Measurements from ENCODE around the gene PHACTR3.

Gene PHACTR3

GRCh38 chr20:59696476-59696875 lies 92.1 kb downstream of the PHACTR3 start:
- no peak for DNase-seq (ENCODE audit: low read depth)

DNA sequence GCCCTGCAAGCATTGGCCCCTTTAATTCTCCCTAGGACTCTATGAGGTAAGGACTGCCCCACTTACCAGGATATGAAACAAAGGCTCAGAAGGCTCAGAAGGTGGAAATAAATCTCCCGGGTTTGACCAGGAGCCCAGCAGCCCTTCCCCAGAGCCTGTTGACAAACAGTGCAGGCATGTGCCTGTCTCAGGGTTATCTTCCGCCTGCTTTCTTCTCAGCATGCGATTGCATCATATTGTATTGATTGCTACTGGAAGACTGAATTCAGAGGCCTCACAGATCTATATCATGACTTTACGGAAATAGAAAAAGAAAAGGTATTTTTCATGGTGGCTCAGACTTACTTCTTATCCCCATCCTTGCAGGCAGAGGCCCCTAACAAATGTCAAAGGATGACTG lies 92.7 kb downstream of the PHACTR3 start:
- DNase-seq (ENCODE audit: low read depth): no peak

DNA sequence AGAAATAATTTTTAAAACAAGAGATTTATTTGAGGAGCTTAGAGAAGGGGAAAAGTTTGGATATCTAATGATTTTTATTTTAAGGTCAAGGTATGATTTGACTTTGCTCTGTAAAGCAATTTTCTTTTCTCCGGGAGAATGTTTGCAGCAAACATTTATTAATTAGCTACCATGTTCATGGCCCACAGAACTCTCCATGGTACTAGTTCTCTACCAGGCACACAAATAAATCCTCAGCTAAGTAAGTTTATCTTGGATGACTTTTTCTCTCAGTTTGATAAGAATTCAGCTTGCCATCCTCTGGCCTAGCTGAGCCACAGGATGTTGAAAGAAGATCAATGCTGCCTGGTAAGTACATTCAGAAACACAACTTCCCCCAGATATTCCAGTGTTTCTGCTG lies 94.3 kb downstream of the PHACTR3 start:
- DNase-seq (ENCODE audit: low read depth): no peak

DNA sequence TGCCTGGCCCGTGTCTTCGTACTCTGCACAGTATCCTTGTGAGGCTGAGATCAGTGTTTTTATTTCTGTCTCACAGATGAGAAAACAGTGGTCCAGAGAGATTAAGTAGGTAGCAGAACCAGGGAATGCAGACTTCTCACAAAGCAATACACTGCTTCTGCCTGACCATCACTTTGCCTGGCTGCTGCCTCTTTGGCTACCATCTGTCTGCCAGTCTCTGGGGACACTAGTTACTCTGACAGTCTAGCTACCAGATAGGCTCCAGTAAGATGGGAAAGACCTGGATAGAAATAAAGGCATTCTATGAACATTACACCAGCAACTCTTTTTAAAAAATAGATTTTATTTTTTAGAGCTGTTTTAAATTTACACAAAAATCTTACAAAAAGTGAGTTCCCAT lies 96.9 kb downstream of the PHACTR3 start:
- no peak for DNase-seq (ENCODE audit: low read depth)

DNA sequence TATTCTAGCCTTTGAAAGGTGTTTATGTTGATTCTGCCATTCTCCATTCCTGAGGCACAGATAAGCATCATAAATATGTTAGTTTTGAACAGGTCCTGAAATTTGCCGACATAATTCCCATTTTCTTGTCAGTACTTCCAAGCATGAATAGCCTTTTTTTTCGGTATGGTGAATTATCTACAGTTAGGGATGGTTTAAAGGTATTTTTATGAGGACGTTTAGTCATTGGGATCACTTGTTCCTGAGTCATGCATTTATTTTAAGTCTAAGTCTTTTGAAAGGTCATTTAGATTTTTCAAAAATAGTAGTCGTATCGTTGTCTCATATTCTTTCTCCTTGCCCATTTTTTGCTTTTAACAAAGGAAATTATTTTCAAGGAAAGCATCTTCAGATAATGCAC lies 98.7 kb downstream of the PHACTR3 start:
- DNase-seq (ENCODE audit: low read depth): no peak

DNA sequence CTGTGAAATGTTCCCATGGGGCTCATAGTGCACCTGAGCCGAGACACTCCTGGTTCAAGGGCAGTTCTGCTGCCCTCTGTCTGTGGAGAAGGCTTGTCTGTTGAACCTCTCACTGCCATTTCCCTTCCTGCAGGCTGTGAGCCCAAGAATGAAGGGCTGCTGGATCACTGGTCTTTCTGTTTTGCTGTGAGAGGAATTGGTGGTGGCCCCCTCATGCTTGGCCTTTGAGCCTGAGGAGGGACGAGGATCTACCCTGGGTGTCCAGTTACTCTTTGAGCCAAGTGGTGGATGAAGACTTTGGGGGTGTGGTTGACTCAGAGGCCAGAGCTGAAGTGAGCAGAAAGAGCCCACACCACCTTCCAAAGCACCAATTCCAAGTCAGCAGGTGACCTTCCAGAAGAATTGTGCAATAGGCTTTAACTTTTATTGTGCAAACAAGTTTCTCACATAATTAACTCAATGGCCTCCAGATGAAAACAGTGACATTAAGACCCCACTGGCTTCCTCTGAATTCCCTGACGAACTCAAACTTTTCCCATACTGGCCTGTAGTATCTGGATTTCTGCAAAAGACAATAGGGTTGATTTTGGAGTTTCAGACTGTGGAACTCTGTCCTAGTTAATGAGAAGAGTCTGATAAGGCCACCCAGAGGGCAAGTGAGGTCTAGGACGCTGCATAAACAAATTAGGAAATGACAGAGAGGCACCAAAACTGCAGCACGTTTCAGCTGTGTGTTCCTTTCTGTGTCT lies 101.5 kb downstream of the PHACTR3 start:
- DNase-seq (ENCODE audit: low read depth): no peak

- DNase-seq (ENCODE audit: low read depth): no peak
These were observed 102.0 kb downstream of the PHACTR3 start for GRCh38 chr20:59706400-59706693.

- DNase-seq (ENCODE audit: low read depth): no peak
These were observed 104.0 kb downstream of the PHACTR3 start for GRCh38 chr20:59708326-59708725.

GRCh38 chr20:59709636-59710035 lies 105.3 kb downstream of the PHACTR3 start:
- DNase-seq (ENCODE audit: low read depth): no peak

DNA sequence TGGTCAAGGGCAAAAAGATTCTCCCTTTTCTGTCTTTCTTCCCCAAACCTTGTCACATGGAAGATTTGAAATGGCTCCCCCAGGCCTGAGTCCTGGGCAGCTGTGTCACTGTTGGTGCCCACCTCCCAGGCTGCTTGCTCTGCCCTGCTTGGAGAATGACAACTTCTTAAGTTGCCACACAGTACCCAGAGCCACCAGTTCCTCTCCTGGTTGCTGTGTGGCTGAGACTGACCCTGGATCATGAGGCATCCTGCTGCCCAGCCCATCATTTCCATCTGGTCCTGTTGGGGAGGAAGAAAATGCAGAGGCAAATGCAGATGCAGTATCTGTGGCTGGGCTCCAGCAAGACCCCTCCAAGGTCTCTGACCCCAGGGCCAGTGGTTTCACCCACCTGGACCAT lies 113.7 kb downstream of the PHACTR3 start:
- DNase-seq (ENCODE audit: low read depth): no peak

GRCh38 chr20:59718751-59719150 lies 114.4 kb downstream of the PHACTR3 start:
- DNase-seq (ENCODE audit: low read depth): no peak

DNA sequence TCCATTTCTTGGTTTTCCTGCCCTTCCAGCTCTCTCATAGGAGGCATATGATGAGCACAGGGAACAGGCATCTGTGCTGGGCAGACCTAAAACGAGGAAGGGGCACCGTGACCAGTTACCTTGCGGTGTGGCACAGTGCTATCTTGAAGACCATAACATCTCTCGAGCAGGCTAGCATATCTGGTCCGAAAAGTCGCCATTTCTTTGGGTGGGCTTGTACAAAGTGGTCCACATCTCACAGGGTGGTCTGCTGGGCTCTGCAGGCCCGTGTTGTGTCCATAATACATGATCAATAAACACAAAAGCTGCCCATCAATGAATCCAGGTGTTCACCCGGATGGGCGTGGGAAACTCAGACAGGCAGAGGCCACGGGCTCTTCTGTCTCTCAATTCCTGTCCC lies 115.7 kb downstream of the PHACTR3 start:
- no peak for DNase-seq (ENCODE audit: low read depth)

- no peak for DNase-seq (ENCODE audit: low read depth)
These were observed 117.0 kb downstream of the PHACTR3 start for GRCh38 chr20:59721386-59721785.

- no peak for DNase-seq (ENCODE audit: low read depth)
These were observed 118.8 kb downstream of the PHACTR3 start for GRCh38 chr20:59723108-59723500.

DNA sequence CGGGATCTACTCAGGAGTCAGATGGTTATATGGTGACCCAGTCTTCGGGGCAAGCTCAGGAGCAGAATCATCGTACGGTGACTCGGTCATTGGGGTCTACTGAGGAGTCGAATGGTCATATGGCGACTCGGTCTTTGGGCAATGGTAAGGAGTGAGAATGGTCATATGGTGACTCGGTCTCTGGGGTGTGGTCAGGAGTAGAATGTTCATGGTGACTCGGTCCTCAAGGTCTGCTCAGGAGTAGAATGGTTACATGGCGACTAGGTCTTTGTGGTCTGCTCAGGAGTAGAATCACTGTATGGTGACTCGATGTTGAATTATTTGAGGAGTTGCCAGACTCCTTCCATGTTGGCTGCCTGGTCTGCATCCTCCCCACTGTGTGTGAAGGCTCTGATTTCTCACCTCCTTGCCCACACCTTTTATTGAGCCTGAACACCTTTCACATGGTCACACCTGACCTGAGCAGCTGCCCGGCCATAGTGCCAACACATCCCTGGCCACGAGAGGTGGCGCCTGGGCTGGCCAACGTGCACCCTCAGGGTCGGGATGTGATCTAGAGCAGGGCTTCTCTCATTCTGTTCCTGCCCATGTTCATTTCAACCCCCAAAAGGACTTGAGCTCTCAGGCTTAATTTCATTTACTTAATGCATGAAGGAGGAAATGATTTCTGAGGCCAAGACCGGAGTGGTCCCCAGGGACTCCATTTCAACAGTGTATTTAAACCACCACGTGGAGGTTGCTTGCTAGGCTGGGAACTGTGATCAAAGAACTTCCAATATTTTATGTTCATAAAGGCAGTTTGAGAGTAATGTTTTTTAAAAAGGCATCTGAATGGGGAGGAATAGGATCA lies 119.5 kb downstream of the PHACTR3 start:
- no peak for DNase-seq (ENCODE audit: low read depth)

DNA sequence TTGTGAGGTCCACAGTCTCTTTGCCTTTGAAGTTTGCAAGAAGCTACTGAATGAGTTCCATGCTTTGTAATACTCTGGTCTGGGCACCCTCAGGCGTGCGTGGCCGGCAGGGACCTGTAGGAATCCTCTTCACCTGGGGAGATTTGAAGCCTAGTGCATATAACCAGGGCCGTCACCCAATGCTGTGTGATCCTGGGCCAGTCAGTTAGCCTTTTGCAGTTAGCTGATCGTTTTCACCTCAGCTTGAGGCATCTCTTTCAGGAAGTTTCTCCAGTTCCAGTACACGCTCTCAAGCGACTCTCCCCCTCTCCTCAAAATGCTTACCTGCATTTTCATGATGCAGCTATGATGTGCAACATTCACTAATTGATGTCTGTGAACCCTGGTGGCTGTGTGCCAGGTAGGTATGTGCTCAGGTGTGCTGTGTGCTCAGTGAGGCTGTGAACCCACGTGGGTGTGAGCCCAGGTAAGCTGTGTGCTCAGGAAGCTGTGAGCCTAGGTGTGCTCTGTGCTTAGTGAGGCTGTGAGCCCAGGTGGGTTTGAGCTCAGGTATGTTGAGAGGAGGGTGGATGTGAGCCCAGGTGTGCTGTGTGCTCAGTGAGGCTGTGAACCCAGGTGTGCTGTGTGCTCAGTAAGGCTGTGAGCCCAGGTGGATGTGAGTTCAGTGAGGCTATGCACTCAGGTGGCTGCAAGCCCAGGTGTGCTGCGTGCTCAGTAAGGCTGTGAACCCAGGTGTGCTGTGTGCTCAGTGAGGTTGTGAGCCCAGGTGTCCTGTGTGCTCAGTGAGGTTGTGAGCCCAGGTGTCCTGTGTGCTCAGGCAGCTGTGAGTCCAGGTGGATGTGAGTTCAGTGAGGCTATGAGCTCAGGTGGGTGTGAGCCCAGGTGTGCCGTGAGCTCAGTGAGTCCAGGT lies 120.4 kb downstream of the PHACTR3 start:
- DNase-seq (ENCODE audit: low read depth): no peak

DNA sequence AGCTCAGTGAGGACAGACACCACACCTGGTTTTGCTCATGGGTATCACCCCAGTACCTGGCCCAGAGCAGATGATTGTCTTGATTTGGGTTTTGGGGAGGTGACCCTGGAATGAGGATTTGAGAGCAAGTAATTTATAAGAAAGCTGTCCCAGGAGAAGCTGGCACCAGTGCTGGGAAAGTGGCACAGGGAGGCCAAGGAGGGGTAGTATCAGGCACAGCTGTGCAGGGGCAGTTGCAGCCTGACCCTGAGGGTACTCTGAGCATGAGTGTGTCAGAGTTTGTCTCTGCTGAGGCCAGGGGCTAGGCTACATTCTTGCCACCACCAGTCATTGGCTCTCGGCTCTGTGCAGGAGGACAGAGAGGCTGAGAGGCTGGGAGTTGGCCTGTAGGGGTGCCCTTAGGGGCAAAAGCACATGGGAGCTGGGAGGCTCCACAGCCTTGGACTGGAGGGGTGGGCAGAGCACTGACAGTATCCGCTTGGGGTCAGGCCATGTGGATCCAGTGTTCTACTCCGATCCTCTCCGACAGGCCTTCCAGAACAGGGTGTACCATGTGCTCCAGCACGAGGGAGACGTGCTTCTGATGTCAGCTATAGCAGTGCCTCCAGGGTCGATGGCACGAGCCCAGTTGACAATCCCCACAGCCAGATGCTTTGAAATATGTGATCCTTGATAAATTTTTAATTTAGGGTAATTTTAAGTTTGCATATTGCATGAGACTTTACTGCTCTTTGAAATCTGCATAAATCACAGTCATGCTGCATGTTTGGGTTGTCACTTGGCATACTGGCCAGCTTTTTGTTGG lies 121.3 kb downstream of the PHACTR3 start:
- DNase-seq (ENCODE audit: low read depth): no peak

- DNase-seq (ENCODE audit: low read depth): no peak
These were observed 121.9 kb downstream of the PHACTR3 start for GRCh38 chr20:59726281-59726595.

- no peak for DNase-seq (ENCODE audit: low read depth)
These were observed 124.5 kb downstream of the PHACTR3 start for GRCh38 chr20:59728722-59729430.

DNA sequence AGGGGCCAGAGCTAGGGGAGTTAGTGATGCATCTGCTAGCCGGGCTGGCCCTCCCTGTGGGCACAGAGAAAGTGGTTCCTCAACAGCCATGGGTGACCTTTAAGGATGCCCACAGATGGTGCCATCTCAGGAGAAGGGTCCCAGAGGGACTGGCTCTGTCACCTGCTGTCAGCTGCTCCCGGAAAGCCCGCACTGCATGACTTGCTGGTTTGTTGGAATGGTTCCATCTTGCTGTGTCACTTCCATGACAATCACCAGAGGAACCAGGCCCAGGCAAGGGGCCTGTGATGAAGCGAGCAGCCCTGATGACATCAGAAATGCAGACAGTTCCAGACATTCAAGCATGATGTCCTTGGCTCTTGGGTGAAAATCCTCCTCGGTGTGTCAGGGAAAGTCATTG lies 125.2 kb downstream of the PHACTR3 start:
- no peak for DNase-seq (ENCODE audit: low read depth)

- no peak for DNase-seq (ENCODE audit: low read depth)
These were observed 126.4 kb downstream of the PHACTR3 start for GRCh38 chr20:59730722-59731121.

Data from T follicular helper cell (primary cell).